HG03439 (cell line): ENCODE results near the gene SRGAP3.

Experiments used
- ATAC-seq: cut with Tn5 transposase; IDR thresholded peaks from one replicate; pipeline ENCODE4 v1.9.1; 2021; ENCODE audit warnings: mild to moderate bottlenecking, moderate library complexity; ENCODE audit not compliant: unreplicated experiment

SRGAP3 gene

DNA sequence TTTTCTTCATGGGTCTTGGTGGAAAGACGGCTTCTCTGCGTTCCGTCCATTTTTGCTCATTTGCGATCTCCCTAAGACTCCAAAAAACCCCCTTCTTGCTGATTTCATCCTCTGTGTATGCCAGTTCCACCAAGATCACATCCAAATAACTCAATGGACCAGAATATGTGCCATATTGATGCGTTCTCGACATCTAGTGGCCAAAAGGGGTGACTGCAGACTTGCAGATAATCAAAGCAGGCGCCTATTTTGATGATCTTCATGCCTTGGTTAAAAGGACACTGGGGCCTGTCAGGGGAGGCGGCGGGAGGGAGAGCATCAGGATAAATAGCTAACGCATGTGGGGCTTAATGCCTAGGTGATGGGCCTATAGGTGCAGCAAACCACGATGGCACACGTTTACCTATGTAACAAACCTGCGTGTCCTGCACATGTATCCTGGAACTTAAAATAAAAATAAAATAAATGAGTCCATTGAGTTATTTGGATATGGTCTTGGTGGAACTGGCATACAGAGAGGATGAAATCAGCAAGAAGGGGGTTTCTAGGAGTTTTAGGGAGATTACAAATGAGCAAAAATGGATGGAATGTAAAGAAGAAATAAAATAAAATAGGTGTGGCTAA lies 182.0 kb downstream of the SRGAP3 start:
- no peak for ATAC-seq

DNA sequence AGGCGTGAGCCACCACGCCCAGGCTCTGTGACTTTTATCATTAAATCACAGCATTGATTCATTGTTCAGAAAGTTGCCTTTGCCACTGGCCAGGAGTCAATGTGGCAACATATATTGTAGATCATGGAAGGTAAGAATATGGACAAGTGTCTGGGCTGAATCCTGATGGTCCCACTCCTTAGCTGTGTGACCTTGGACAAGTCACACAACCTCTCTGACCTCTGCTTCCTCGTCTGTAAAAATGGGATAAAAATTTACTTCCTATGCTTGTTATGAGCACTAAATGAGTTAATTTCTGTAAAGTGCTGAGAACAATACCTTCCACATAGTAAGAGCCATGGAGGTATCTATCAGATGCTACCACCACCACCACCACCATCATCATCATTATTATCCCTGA lies 182.7 kb downstream of the SRGAP3 start:
- ATAC-seq = no peak

DNA sequence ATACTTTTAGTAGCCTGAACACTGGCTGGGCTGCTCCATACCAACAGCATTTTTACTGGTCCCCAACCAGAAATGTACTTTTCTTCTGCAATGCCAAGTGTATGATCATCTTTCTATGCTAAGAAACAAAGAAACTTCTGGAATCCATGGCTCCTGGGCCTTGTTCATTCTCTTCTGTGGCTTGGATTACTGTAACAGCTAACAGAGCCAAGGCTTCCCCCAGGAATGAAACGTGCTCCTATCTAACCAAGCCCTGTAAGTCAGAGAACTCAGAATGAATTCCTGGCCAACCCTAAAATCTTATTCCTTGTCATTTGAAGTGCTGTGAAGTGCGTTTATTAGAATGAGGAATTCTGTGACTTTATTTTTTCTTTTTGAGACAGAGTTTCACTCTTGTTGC lies 183.3 kb downstream of the SRGAP3 start:
- no peak for ATAC-seq

DNA sequence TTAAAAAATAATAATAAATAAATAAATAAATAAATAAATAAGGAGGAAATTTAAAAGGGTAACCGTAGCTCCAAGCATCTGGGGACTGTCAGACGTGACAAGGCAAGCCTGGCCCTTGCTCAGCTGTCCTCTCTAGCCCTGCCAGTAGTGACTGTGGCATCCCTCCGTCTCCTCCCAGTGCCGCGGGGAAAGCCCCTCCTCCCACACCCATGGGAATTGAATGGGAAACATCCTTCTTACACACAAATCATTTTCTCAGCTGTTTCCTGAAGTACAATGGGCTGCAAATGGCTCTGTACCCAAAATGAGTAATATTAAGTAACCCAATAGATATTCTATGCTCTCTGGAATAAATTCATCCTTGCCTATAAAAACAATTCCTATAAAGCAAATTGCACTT lies 184.6 kb downstream of the SRGAP3 start:
- no peak for ATAC-seq

DNA sequence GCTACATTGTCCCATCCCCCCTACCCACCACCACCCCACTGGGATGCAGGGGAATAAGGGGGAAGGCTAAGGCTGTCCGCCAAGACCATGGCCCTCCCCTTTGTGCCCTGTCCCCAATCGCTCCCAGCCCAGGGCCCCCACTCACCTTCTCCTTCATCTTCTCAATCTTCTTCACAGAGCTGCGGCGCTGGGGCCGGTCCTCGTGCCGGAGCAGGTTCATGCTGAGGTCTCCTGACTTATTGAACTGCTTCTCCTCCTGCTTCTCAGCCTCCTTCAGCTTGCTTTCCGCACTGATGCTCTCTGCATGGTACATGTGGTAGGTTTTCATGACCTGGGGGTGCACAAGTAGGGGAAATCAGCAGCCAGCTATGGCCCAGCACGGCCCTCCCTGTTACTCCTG lies 185.2 kb downstream of the SRGAP3 start:
- no peak for ATAC-seq

DNA sequence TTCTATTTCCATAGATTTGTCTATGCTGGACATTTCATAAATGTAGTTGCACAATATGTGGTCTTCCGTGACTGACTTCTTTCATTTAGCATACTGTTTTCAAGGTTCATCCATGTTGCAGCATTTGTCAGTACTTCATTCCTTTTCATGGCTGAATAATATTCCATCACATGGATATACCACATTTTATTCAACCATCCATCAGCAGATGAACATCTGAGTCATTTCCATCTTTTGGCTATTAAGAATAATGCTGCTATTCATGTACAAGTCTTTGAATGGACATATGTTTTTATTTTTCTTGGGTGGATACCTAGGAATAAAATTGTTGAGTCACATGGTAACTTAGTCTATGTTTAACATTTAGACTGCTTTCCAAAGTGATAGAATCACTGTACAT lies 186.9 kb downstream of the SRGAP3 start:
- ATAC-seq = no peak

DNA sequence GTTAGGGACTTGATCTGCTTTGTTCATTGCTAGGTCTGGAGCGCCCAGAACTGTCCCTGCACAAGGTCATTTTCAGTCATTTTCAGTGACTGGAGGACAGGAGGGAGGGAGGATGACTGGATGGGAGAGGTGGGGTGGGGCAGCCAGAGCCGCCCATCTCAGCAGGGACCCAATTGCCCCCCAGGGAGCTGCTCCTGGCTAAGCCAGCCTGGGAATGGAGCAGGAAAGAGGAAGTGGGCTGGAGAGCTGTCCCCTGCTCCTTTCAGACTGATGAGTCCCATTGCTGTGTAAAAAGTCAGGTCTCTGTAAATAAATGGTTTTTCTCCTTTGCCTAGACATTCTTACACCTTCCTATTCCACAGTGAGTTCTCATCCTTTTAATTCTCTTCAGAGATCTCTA lies 187.8 kb downstream of the SRGAP3 start:
- ATAC-seq = no peak

DNA sequence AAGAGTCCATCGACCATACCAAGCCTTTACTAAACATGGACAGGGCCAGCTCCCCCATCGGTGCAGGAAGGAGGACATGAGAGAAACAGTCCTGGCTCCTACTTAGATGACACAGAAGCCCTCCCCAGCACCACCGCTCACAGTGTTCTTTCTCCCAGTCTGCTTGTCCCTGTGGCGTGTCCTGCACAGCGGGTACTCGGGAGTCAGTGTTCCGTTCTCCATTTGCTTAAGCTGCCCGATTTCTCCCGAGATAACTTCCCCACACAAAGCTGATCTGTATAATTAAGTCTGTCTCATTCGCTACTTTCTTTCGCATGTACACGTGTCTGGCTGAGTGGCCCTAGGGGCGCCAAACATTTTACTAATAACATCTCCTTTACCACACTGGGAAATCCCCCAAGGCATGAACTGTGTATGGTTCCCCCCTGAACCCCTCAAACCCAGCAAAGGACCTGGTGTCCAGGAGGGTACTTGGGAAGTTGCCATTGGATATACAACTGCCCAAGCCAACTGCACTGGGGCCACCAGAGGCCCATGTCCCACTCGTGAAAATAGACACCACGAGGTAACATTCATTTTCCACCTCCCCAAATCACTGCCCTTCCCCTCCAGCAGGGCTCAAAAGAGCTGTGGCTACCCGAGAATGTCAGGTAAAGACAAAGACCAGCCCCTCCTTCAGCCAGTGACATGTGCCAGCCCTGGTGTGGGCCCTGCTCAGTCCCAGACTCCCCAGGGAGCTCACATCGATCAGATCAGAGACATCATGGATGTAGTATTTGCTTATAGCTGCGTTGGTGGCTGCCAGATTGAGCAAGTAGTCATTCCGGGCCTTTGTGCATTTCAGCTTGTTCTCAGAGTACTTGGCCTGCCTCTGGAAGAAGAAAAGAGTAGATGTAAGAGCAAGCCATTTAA lies 189.7 kb downstream of the SRGAP3 start:
- no peak for ATAC-seq

DNA sequence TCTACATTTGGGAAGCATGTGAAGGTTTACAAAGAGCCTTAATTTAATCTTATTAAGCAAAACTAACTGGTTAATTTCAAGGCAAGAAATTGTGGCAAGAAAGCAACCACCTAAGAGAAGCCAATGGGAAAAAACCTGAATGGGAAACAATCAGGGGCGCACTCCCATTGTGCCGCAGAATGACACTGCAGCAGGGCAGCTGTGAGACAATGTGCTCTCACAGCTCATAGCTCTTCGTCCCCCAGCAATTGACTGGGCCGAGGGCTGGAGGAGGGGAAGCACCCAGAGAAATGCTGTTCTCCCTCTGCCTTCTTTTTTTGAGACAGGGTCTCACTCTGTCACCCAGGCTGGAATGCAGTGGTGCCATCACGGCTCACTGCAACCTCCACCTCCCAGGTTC lies 192.9 kb downstream of the SRGAP3 start:
- no peak for ATAC-seq

DNA sequence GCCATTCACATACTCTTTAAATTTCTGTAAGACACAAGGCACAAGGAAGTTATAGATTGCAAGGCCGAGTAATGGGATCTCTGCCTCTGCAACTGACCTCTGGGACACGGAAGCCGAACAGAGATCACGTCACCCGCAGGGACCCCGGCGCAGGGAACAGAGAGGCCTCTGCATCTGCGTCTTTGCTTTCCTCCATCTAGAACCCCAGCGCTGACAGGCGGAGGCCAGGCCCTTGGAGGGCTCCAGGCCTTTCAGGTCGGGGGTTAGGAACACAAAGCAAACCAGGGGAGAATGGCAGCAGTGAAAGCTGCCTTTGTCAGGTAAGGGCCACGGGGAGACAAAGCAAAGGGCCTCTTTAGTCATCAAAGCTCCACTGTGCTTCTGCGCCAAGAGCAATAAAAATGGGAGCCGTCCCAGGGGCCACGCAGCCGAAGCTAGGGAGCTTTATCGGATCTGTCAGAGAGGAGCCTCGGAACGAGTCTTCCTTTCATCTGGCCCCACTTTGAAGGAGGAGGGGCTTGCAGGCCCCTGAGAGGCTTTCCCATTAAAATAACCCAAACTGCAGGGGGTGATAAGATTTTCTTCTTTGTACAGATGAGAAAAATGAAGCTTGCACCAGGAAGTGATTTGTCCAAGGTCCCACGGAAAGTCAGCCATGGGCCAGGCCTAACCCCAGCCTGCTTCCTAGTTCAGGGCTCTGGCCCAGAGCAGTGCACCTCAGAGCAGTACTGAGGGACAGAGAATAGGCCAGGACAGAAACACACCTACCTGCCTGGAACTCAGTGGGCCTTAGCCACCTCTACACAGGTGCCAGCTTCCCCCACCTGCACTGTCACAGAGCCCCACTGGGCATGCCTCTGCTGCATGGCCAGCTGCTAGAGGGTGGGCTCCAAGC lies 201.7 kb downstream of the SRGAP3 start:
- ATAC-seq = no peak

DNA sequence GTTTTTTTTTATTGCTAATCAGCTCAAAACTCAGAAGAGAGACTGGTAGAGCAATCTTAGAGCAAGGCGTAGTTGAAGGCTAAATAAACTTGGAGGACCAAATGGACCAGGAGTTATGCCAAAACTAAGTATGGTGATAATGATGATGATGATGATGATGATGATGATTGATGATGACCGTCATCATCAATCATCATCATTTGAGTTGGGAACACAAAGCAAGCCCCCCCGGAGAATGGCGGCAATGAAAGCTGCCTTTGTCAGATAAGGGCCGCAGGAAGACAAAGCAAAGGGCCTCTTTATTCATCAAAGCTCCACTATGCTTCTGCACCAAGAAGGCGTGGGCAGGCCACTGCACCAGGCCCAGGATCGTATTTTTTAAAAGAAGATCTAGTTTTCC lies 204.1 kb downstream of the SRGAP3 start:
- no peak for ATAC-seq

DNA sequence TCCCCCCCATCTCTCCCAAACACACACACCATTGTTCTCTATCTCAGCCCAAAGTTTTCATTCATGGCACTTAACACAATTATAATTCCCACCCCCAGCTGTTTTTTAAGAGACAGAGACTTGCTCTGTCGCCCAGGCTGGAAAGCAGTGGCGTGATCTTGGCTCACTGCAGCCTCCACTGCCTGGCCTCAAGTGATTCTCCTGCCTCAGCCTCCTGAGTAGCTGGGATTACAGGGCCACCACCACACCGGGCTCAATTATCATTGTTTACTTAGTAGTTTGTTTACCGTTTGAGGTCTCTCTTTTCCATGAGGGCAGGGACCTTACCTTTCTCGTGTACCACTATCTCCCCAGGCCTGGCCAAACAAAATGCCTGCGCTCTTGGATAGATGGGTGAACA lies 206.4 kb downstream of the SRGAP3 start:
- ATAC-seq = no peak

DNA sequence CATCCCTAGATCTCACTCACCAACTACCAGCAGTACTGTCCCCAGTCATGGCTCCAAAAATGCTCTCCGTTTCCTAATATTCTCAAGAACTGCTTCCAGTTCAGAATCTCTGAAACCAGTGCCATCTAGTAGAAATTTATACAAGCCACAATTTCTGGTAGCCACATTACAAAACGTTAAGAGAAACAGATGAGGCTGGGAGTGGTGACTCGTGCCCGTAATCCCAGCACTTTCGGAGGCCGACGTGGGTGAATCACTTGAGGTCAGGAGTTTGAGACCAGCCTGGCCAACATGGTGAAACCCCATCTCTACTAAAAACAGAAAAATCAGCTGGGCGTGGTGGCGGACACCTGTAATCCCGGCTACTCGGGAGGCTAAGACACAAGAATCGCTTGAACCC lies 207.8 kb downstream of the SRGAP3 start:
- ATAC-seq = no peak

DNA sequence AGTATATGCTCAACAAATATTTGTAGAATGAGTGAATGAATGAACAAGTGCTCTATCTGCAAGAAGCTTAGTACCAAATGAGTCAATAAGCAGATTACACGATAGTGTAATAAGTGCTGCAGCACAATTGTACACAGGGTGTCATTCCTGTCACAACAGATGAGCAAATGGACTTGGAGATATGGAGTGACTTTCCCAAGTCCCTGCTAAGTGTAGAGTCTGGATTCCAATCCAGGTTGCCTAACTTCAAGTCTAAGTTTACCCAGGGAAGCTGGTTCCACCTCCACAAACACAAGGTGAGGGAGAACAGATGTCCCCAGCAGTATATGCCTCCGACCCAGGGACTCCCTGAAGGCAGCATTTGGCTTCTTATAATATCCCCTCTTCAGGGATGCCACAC lies 208.4 kb downstream of the SRGAP3 start:
- ATAC-seq = no peak

DNA sequence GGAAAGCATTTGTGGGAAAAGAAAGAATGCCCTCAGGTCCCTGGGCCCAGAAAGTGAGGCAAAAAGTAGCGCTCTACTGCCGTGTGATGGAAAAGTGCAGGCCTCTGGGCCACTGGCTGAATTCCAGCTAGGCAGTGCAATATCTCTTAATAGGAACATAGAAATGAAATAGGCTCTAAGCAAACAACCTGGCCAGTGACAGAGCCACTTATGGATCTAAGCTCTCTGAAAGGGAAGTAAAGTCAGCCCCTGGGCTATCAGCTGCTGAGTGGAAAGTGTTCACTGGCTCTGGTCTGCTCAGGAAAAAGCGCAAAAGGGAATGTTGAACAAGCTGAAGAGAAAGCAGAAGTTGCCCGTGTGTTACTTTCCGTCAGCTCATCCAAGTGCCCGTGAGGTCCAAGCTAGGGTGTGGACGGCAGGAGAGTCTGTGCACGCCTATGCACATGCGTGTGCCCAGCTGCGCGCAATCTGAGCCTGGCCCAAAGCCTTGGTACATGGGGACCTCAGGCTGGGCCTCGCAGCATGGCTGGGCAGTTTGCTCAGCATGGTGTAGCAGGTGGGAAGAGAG lies 212.2 kb downstream of the SRGAP3 start:
- no peak for ATAC-seq

DNA sequence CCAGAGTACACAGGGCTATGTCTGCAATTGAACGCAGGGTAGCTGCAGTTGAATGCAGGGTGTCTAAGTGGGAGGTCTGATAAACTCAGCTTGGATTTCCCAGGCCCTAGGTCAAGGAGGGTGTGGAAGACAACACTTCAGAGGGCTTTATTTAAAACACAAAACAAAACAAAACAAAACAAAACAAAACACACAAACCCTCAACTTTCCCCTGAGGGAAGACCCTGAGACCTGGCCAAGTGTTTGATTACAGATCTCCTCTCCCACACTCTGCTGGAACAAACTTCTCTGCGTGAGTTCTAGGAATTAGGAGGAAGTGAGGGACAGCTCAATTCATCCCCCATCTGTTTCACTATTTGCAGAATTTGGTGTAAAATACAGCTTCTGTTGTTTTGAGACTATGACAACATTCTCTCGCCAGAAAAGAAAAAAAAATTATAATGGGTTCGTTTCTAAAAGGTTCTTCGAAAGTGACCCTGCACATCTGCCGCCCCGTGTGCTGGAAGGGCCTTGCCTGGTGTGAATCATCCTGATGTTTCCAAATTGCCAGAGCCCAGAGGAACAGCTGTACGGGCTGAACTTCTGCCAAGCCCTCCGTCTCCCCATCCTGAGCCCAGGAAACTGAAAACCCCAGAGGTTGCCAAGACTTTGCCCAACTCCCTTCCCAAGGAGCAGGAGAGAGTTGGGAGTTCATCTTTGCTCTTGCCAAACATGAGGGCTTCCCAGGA lies 212.9 kb downstream of the SRGAP3 start:
- no peak for ATAC-seq

DNA sequence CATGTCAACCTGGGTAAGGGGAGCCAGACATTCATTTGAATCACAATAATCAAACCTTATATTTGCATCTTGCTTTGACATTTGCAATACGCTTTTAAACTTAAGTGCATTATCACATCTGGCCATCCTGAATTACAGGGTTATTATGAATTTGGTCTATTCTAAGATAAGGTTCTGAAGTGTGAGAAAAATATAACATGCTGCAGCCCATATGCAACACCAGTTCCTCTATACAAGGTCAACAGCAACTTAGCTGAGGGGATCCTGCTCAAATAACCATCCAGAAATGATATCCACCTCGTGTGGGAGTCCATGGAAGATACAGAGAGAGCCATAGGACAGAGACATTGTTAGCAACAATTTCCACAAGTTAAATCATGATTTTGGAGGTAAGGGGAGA lies 213.5 kb downstream of the SRGAP3 start:
- ATAC-seq = no peak

DNA sequence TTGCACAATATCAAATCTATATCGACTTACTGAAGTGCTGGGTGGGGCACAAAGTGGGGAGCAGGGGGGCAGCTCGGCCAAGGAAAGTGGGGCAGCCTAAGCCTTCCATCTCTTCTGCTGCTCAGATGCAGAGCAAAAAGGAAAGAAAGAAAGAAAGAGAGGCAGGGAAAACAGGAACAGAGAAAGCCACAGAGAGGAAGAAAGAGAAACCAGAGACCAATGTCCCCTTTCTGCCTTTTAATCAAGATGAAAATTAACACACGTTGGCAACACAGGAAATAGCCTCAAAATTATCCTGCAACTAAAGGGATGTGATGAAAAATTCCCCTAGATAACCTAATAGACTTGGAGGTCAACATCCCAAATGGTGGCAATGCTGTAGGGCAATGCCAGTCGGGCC lies 214.0 kb downstream of the SRGAP3 start:
- no peak for ATAC-seq

DNA sequence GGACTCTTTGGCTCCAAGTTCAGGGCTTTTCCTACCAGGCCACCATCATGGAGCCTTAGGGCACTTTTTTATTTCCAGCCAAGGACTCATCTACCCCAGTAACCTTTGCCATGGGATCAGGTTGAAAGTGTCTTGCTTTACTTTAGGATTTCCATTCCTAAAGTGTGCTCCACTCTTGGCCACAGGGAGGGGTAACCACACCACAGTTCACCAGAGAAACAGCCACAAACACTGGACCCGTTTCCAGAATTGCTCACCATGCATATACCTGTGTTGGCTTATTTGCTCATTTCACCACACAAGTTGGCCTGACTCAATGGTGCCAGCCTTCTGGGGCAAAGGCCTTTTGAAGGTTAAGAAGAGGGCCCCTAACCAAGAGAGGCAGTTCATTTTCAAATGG lies 215.6 kb downstream of the SRGAP3 start:
- ATAC-seq = no peak

DNA sequence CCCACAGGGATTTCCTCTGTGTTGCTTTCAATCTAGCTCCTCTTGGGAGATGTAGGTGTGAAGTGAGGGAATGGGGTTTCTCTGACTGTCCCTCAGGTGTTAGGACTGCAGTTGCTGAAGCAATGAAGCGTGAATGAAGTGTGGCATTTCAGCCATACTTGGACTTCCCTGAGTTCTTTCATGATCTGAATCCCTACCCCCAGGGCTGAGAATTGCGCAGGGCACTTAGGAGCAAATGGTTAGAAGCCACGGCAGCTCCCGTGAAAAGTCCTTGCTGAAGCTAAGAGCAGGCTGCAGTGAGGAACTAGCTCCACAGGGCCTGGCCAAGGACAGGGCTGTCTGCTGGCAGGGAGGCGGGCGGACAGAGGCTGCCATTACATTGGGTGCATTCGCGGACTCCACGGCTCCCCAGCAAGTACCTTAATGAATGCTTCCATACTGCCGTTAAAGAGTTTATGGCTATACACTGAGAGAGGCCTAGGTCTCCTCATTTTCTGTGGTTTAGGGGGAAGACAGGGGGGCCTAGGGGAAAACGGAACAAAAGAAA lies 217.1 kb downstream of the SRGAP3 start:
- ATAC-seq = no peak
